HepG2 (cell line): ENCODE data around the gene ANKS1B.

Experiments used
- CTCF ChIP-seq: sonication (generic); formaldehyde crosslinking; IDR thresholded peaks from 2 replicates; pipeline ENCODE4 v1.5.0; 2020; ENCODE audit warnings: mild to moderate bottlenecking, missing genetic modification reagents, moderate library complexity
- MAX ChIP-seq: IDR thresholded peaks from 2 replicates; pipeline ENCODE4 v1.6.1; 2012; ENCODE audit warnings: inconsistent platforms
- PCBP1 ChIP-seq: fragments of 200-400 bp; formaldehyde crosslinking; IDR thresholded peaks from 2 replicates; pipeline ENCODE4 v1.6.1; 2017; ENCODE audit warnings: mild to moderate bottlenecking, low read depth, low read length, borderline replicate concordance
- POLR2A ChIP-seq, 2 experiments: IDR thresholded peaks; 2 replicates each; pipeline ENCODE4 v1.6.1; 2011; ENCODE audit warnings: low read depth in 2 of 2, low read length in 2 of 2, mild to moderate bottlenecking in 1 of 2, moderate library complexity in 1 of 2; ENCODE audit not compliant: insufficient read depth in 1 of 2
- POLR2AphosphoS5 ChIP-seq: IDR thresholded peaks from 2 replicates; pipeline ENCODE4 v1.6.1; 2012; ENCODE audit warnings: low read depth, low read length
- ZFP90 ChIP-seq: sonication (generic); formaldehyde crosslinking; IDR thresholded peaks from 2 replicates; pipeline ENCODE4 v1.8.0; 2022; ENCODE audit warnings: missing genetic modification reagents, mild to moderate bottlenecking, inconsistent platforms, borderline replicate concordance
- ZNF280B ChIP-seq: sonication (generic); formaldehyde crosslinking; IDR thresholded peaks from 2 replicates; pipeline ENCODE4 v1.5.0; 2020; ENCODE audit warnings: missing genetic modification reagents, mild to moderate bottlenecking, borderline replicate concordance
- ZNF619 ChIP-seq: sonication (generic); formaldehyde crosslinking; IDR thresholded peaks from 2 replicates; pipeline ENCODE4 v1.4.0; 2020; ENCODE audit warnings: mild to moderate bottlenecking, missing genetic modification reagents
- ZNF75D ChIP-seq: sonication (generic); formaldehyde crosslinking; IDR thresholded peaks from 2 replicates; pipeline ENCODE4 v1.8.1; 2023; ENCODE audit warnings: missing genetic modification reagents, mild to moderate bottlenecking, borderline replicate concordance

DNA sequence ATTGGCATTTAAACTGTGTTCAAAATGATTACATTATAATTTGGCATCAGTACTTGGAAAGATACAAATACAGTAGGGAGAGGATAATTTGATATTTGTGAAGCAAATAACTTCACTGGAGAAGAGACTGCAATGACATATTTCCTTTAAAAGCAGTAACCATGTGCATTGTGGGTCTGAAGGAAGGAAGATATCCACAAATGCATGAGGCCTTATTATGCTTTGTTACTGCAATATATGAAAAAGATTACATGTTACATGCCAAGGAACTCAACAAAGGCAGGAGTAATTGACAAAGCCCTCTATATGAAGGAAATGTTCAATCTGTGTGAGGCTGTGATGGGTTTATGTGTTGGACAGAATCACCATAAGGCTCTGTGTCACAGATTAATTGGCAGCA lies 948.2 kb downstream of the ANKS1B start:
- no peak for TF ChIP-seq POLR2A (IDR thresholded peaks at IDR 0.05; ENCODE audit: insufficient read depth in 1 of 2, low read depth in 2 of 2, low read length in 2 of 2)
- TF ChIP-seq CTCF (CRISPR knock-in tag): no peak
- TF ChIP-seq MAX: no peak
- no peak for TF ChIP-seq ZNF619
- TF ChIP-seq ZNF280B: no peak
- TF ChIP-seq POLR2AphosphoS5: no peak
- no peak for TF ChIP-seq PCBP1
- no peak for TF ChIP-seq ZNF75D (CRISPR knock-in tag)
- TF ChIP-seq ZFP90 (CRISPR knock-in tag): no peak
